Stimulated activated naive CD8-positive, alpha-beta T cell treated with anti-CD3 and anti-CD28 coated beads, Interleukin-15, amount 100 ng/mL, for 72 hours (primary cell): ENCODE results near the gene CADPS.

ENCODE experiments used
- ATAC-seq: fragments of 150-1000 bp; cut with Tn5 transposase; 2 replicates; pipeline ENCODE4 v1.10.0; 2021; ENCODE audit warnings: mild to moderate bottlenecking, moderate library complexity
- DNase-seq, 2 donors: peaks; one replicate each; pipeline ENCODE4 v3.0.0; 2021 to 2022
- H3K27ac Mint-ChIP-seq, 2 donors: one replicate each; pipeline ENCODE4 v1.8.0; 2022; ENCODE audit warnings: mild to moderate bottlenecking in 2 of 2, mixed read lengths in 2 of 2, moderate library complexity in 2 of 2
- H3K27me3 Mint-ChIP-seq: one replicate; pipeline ENCODE4 v1.8.0; 2022; ENCODE audit warnings: mixed read lengths
- H3K4me1 Mint-ChIP-seq: one replicate; pipeline ENCODE4 v1.8.0; 2022; ENCODE audit warnings: mild to moderate bottlenecking, mixed read lengths
- H3K4me3 Mint-ChIP-seq, 2 donors: one replicate each; pipeline ENCODE4 v1.8.0; 2022; ENCODE audit warnings: mild to moderate bottlenecking in 2 of 2, mixed read lengths in 2 of 2, moderate library complexity in 1 of 2
- H3K9me3 Mint-ChIP-seq, 2 donors: one replicate each; pipeline ENCODE4 v1.8.0; 2022; ENCODE audit warnings: mixed read lengths in 2 of 2

Gene CADPS

DNA sequence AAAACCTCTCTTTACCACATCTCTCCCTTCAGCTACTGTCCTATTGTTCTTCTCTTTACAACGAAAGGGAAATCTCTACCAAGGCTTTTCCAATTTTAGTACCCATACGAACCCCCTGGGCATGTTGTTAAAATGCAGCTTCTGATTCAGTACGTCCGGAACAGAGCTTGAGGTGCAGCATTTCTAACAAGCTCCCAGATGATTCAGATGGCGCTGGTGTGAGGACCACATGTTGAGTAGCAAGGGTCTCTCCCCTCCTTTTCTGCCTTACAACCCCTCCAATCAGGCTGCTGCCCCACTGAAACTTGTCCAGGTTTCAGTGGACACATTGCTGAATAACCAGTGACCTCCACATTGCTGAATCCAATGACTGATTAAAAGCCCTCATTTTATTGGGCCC lies 324.8 kb downstream of the CADPS start:
- Mint-ChIP-seq H3K27ac (no peak overlapping the region), H3K9me3 (no peaks in the 10 kb centered on the region), H3K4me1 (no peaks in the 10 kb centered on the region), H3K4me3 (no peak overlapping the region), H3K27me3 (peaks cover 18% of the 10 kb centered on the region)
- DNase-seq (no peak), ATAC-seq (no peak)

DNA sequence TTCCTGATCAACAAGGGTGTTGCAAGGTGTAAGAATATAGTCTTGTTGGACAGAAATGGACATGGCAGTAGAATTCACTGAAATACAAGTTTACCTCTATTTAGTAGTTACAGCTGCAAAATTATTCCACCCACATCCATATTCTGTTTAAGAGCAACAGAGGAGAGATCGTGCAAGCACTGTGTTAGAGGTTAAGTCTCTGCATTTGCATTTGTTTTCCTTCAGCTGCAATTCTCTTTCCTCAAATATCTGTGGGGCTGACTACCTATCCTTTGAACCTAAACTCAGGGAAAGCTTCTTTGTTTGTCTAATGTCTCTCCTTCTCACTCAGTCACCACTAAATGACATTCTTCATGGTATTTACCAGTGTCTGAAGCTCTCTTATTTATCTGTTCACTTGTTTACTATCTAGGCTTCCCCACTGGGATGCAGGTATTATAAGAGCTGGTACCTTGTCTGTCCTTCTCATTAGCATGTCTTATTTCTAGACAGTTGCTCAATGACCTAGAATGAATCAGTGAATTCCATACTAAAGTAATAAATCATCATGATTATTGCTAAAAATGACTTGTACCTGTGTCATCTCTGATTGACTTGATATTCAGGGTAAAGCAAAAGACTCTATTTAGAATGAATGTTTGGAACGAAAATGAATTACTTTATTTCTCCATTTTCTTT lies 326.5 kb downstream of the CADPS start:
- Mint-ChIP-seq H3K27me3 (peaks cover 18% of the 10 kb centered on the region), H3K4me3 (no peak overlapping the region), H3K9me3 (no peaks in the 10 kb centered on the region), H3K27ac (no peak overlapping the region), H3K4me1 (no peaks in the 10 kb centered on the region)
- no peak for ATAC-seq
- DNase-seq, result no peak

DNA sequence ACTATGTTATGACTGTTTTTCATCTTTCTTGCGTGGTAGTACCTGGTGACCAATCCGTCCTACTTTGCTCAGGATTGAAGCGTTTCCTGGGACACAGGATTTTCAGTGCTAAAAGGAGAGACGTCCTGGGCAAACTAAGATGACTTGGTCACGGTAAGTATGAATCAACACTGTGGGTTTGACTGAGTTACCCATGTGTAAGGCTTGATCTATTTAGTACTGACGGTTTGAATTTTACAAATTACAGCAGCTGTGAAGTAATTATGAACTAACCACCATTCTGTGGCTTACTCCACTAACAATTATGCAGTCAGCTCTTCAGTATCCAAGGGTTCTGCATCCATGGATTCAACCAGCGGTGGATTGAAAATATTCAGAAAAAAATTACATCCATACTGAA lies 328.9 kb downstream of the CADPS start:
- Mint-ChIP-seq H3K4me1 (no peaks in the 10 kb centered on the region), H3K27me3 (peaks cover 11% of the 10 kb centered on the region), H3K27ac (no peak overlapping the region), H3K9me3 (no peaks in the 10 kb centered on the region), H3K4me3 (no peak overlapping the region)
- no peak for ATAC-seq
- no peak for DNase-seq

DNA sequence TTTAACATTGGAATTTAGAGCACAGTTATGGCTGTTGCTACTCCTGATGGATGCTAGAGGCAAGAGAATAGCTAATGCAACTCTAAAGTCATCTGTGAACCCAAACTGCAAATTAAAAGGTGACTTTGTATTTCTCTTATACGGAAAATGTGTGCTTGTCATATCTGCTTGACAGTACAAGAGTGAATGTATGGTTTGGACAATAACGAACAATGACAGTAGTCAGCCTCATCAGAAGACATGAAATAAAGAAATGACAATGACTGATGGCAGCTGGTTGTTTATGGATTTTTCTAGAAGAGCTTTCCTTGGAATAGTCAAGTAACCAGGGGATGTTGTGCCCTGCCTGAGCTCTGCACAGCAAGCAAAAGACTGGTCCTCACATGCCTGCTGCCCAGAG lies 333.0 kb downstream of the CADPS start:
- Mint-ChIP-seq H3K27me3 (peaks cover 11% of the 10 kb centered on the region), H3K27ac (no peak overlapping the region)

DNA sequence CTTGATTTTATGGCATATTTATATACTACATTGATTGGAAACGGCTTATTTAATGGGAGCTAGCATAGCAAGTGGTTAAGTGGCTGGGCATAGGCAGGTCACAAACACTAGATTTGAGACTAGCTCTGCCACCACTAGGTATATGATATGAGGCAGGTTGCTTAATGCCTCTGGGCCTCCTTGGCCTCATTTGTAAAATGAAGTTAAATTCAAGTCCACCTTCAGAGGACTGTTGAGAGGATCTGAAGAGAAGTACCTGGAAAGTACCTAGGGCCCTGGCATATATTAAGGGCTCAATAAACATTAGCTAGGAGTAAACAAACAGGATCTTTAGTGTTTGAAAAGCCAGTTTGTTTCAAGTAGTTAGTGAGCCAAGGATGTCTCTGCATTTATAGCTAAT lies 335.5 kb downstream of the CADPS start:
- Mint-ChIP-seq H3K27me3 (peaks cover 11% of the 10 kb centered on the region), H3K9me3 (no peaks in the 10 kb centered on the region), H3K4me1 (no peaks in the 10 kb centered on the region), H3K27ac (no peak overlapping the region), H3K4me3 (no peak overlapping the region)
- DNase-seq (no peak), ATAC-seq (no peak)

More for the DNA sequence above, 333.0 kb downstream of the CADPS start:
- Mint-ChIP-seq H3K9me3 (no peaks in the 10 kb centered on the region), H3K4me1 (no peaks in the 10 kb centered on the region), H3K4me3 (no peak overlapping the region)
- ATAC-seq (no peak), DNase-seq (no peak)

DNA sequence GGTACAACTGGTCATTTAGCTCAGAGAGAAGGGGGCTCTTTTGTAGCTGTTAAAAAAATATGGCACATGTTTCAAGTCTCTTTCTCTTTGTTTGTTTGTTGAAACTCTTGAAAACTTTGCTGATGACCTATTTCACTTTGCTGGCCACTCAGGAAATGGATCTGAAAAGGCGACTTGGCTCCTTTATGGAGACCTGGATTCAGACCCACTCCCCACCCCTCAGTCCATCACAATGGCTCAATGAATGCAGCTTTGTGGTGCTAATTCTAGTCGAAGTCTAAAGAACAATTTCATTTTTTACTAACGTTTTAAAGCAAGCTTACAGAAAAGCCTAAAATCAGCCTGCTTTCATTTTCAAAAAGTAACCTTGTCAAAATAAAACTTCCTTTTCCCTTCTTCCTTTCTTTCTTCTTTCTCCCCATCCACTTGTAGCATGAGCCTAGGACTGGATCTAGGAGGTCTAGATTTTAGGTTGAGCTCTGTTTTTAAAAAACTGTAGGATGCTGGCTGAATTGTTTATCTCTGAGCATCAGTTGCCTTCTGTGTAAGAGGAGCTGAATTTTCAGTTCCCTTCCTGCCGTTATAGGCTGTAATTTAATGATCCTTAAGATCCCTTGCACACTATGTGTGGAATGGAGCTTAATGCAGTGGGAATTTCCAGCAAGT lies 336.4 kb downstream of the CADPS start:
- DNase-seq, result no peak
- Mint-ChIP-seq H3K27me3 (peaks cover 11% of the 10 kb centered on the region), H3K9me3 (no peaks in the 10 kb centered on the region), H3K4me1 (no peaks in the 10 kb centered on the region), H3K4me3 (no peak overlapping the region), H3K27ac (no peak overlapping the region)
- ATAC-seq, result no peak

DNA sequence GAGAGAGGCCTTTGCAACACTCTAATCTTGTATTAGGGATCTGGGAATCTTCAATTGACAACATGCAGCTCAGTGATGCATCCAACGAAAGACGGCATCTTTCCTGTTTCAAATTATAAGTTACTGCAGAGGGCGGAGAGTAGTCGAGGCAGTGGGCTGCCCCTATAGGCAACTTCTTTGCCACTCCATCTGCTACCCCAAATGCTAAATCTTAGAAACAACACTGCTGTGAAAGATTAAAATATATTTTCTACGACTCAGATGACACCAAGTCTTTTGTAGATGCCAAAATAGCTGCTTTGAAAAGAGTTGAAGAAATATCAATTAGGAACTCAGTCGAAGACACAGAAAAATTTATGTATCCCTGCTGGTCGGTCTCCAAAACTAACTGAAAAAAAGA lies 340.9 kb downstream of the CADPS start:
- H3K4me3 Mint-ChIP-seq, result no peak overlapping the region
- DNase-seq (no peak), ATAC-seq (no peak)
- H3K4me1 Mint-ChIP-seq, result no peaks in the 10 kb centered on the region
- H3K27ac Mint-ChIP-seq, result no peak overlapping the region
- H3K27me3 Mint-ChIP-seq, result peaks cover 11% of the 10 kb centered on the region
- no peaks in the 10 kb centered on the region for H3K9me3 Mint-ChIP-seq

DNA sequence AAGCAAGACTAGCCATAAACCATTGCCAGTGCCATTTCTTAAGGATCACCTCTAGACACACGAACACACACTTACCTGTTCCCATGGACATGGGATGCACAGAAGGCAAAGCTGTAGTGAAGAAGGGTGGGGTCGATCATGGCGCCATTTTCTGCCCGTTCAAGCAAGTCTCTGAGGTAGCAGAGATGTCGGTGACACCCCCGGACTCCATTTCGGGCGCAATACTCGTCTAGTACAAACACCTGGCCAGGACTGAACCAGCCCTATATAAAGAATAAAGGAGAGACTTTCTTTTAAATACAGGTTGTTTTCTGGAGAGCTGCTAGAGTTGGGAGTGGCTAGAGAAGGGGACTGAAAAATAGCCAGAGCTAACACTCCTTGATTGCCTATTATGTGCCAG lies 342.4 kb downstream of the CADPS start:
- H3K27me3 Mint-ChIP-seq, result no peaks in the 10 kb centered on the region
- no peak overlapping the region for H3K27ac Mint-ChIP-seq
- no peak overlapping the region for H3K4me3 Mint-ChIP-seq
- H3K9me3 Mint-ChIP-seq, result no peaks in the 10 kb centered on the region
- no peak for DNase-seq
- no peak for ATAC-seq
- no peaks in the 10 kb centered on the region for H3K4me1 Mint-ChIP-seq

DNA sequence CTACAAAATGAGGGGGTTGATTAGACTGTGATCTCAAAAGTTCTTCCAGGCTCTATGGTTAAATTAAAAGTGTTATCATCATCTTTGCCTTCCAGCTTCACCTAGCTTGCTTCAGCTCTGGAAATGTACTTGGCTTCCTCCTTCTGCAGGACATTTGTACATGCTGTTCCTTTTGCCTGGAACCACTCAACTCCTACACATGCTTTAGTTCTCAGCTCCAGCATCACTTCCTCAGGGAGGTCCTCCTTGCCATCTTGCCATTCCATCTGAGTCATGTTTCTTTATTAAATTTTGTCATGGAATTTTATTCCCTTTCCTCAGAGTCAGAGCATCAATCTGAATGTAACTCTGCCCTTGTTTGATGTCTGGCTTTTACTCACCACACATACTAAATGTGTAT lies 343.2 kb downstream of the CADPS start:
- DNase-seq, result no peak
- Mint-ChIP-seq H3K4me3 (no peak overlapping the region), H3K27ac (no peak overlapping the region), H3K27me3 (no peaks in the 10 kb centered on the region), H3K4me1 (no peaks in the 10 kb centered on the region), H3K9me3 (no peaks in the 10 kb centered on the region)
- ATAC-seq, result no peak

DNA sequence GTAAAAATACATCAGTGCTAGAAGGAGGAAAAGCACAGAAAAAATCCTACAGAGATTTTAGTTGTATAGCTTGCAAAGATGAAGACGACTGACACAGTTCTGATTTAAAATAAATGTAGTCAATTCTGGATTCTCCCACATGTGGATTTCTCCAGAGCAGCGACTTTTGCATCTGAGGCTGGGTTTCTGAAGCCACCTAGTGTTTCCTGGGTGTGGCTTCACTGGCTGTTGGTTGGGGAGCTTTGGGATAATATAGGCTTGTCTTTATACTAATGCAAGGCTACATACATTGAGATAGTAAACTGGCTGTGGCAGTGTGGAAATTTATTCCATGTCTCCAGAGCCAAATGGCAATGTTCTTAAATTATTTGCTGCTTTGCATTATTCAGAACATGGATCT lies 343.7 kb downstream of the CADPS start:
- no peaks in the 10 kb centered on the region for H3K9me3 Mint-ChIP-seq
- no peak overlapping the region for H3K4me3 Mint-ChIP-seq
- no peaks in the 10 kb centered on the region for H3K27me3 Mint-ChIP-seq
- ATAC-seq (no peak), DNase-seq (no peak)
- no peak overlapping the region for H3K27ac Mint-ChIP-seq
- H3K4me1 Mint-ChIP-seq, result no peaks in the 10 kb centered on the region

DNA sequence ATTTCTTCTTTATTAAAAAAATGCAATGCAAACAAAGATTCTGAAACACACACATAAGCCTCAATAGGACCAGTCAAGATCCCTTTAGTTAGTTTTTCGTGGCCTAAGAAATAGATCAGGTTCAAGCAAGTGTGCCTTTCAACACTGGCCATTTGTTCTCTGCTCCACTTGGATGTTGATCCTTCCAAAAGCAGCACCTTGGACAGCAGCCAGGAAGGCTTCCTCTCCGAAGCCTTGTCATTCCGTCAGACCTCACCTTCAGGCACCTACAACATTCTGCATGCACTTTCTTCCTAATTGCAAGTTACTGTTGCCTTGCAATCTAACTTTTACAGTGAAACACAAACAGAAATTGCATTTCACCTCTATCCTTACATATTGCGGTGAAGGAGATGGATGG lies 346.0 kb downstream of the CADPS start:
- DNase-seq (no peak), ATAC-seq (no peak)
- Mint-ChIP-seq H3K9me3 (no peaks in the 10 kb centered on the region), H3K4me1 (no peaks in the 10 kb centered on the region), H3K27me3 (peaks cover under 1% of the 10 kb centered on the region), H3K4me3 (no peak overlapping the region), H3K27ac (no peak overlapping the region)

DNA sequence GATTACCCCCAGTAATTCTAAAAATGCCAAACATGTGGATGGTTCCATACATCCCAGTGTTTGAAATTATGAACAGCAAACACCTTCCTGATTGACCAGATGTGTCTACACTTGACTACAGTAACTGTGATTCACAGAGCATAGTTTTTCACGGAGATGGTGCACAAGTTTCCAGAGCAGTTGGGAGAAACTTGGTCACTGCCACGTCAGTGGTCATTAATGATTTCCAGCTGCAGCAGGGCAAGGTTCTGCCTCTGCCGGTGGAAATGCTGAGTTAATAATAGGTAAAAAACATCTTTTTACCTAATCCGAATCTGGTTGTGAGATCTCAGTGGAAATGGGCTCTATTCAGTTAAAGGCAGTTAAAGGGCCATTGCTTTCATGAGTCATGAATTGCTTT lies 347.7 kb downstream of the CADPS start:
- Mint-ChIP-seq H3K4me1 (no peaks in the 10 kb centered on the region), H3K27me3 (peaks cover 13% of the 10 kb centered on the region), H3K4me3 (no peak overlapping the region), H3K9me3 (peaks cover 0 to 3% of the 10 kb centered on the region in 2 donors), H3K27ac (no peak overlapping the region)
- no peak for ATAC-seq
- DNase-seq, result no peak

DNA sequence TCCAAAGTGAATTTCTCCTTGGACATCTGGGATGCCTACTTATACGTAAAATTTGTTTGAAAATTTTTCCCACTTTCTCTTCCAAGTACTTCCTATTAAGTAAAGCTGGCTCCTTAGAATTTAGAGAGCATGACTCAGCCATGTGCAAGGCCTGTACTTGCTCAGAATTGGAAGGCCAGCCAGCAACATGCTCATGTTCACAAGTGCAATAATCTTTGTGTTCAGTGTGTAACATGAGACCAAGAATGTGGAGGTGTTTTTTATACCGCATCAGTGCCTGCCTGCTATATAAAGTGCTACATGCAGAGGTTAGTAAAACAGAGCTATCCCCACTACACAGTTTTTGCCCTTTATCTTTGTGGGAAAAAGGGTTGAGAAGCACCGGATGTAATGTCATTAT lies 349.9 kb downstream of the CADPS start:
- Mint-ChIP-seq H3K27me3 (peaks cover 18% of the 10 kb centered on the region), H3K9me3 (peaks cover 0 to 6% of the 10 kb centered on the region in 2 donors), H3K27ac (no peak overlapping the region), H3K4me1 (no peaks in the 10 kb centered on the region), H3K4me3 (no peak overlapping the region)
- ATAC-seq (no peak), DNase-seq (no peak)

DNA sequence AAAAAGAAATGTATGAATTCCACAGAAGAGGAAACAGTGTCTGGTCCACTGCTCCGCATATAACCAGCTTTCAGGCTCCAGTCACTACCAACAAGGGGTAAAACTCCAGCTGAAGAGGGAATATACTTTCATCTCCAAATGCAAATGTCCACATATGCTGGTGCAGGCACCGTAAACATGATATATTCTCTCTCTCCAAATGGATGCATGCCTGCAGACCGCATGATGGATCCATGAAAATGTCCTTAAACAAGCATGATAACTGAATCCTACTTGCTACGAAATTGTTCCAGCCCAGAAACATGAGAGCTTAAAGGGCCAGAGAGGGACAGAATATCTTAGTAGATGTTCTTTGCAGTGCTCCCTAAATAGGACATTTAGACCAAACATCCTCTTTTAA lies 351.5 kb downstream of the CADPS start:
- Mint-ChIP-seq H3K4me3 (no peak overlapping the region), H3K27ac (no peak overlapping the region), H3K4me1 (no peaks in the 10 kb centered on the region), H3K9me3 (peaks cover 0 to 6% of the 10 kb centered on the region in 2 donors), H3K27me3 (peaks cover 18% of the 10 kb centered on the region)
- DNase-seq (no peak), ATAC-seq (no peak)

DNA sequence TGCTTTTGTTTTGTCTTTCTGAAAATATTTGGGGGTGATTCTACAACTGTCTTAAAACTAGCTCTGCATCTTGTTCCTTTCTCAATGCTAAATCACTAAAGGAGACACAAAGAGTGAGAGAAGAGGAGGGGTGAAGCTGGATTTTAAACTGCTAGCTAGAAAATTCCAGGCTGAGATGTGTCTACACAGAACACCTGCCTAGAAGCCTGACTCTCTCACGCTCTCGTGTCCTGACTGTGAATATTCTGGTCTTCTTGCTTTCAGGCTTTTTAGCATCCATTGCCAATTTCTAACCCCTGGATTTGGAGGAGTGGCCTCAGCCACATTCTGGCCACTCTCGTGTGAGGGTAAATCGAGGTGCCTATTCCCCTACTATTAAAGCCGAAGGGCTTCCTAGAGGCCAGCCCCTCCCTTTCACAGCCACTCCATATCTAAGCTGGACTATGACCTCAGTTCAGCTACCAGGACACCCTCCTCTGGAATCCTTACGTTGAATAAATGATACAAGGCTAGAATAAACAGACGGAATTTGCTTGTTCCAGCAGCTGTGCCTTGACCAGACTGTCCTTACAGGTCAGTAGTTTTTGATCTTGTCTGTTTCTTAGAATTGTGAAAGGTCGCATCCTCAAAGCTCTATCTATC lies 353.6 kb downstream of the CADPS start:
- ATAC-seq, result no peak
- Mint-ChIP-seq H3K9me3 (peaks cover 0 to 6% of the 10 kb centered on the region in 2 donors), H3K27me3 (peaks cover 26% of the 10 kb centered on the region)

DNA sequence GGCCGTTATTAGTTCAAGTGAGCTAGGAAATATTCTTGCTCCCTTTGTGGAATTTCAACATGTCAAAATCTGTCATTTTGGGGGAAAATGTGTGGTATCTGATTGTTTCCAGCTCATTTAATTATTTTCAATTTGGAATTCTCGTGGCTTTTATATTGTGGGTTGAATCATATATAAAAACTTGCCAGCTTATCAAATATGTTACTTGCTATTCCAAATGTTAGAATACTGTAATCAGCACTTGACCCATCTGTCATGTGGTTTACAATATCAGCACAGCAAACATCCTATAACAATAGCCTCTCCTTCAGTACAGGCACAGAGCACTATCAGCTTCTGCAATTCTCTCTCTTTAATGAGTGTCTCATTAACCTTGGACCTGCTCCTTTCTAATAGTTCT lies 371.7 kb downstream of the CADPS start:
- DNase-seq (no peak), ATAC-seq (no peak)
- Mint-ChIP-seq H3K4me1 (no peaks in the 10 kb centered on the region), H3K27ac (no peak overlapping the region), H3K27me3 (no peaks in the 10 kb centered on the region), H3K9me3 (no peaks in the 10 kb centered on the region), H3K4me3 (no peak overlapping the region)

More for the DNA sequence above, 353.6 kb downstream of the CADPS start:
- no peaks in the 10 kb centered on the region for H3K4me1 Mint-ChIP-seq
- DNase-seq, result no peak
- H3K4me3 Mint-ChIP-seq, result no peak overlapping the region
- no peak overlapping the region for H3K27ac Mint-ChIP-seq
